H1 (cell line): ENCODE results near the gene BDP1. TPM values are rescaled to one million over a fixed set of nuclear protein-coding genes. Genes with fewer than 3 reads are reported as not detected.
A peak's percentile ranks its signal among the peaks of the same experiment; 100 is the strongest.

ENCODE experiments used
- CTCF ChIA-PET: fragments of 300-600 bp; sonication (Branson Sonifier 250); formaldehyde crosslinking; loops from one replicate; lab custom pipeline; 2021; ENCODE audit not compliant: partially characterized antibody; lab: Charles Lee
- POLR2A ChIA-PET: fragments of 300-600 bp; sonication (Branson Sonifier 250); formaldehyde crosslinking; loops from one replicate; lab custom pipeline; 2021; ENCODE audit warnings: inconsistent platforms; ENCODE audit not compliant: partially characterized antibody; lab: Charles Lee
- DNase-seq, 2 experiments: peaks; one replicate each; pipeline versions ENCODE4 v3.0.0 to v3.0.0-alpha.2; 2010 to 2022; ENCODE audit warnings: low spot score in 2 of 2, low read depth in 1 of 2, mixed read lengths in 1 of 2
- FAIRE-seq: peaks from 2 replicates; lab custom pipeline; 2011; peaks lifted over from hg19 to GRCh38; lab: Jason Lieb, UNC
- H2AFZ ChIP-seq: 2 replicates; pipeline ENCODE4 v1.8.1; 2012; ENCODE audit warnings: low read length, inconsistent platforms
- H2AK5ac ChIP-seq: 2 replicates; pipeline ENCODE4 v1.6.1; 2013; ENCODE audit warnings: low read depth, low read length
- H2BK120ac ChIP-seq: replicated peaks from 2 replicates; pipeline ENCODE3; 2013; ENCODE audit warnings: low read depth, low read length, inconsistent platforms
- H2BK12ac ChIP-seq: 2 replicates; pipeline ENCODE4 v1.6.1; 2013; ENCODE audit warnings: low read depth, low read length
- H2BK15ac ChIP-seq: 2 replicates; pipeline ENCODE4 v1.6.1; 2013; ENCODE audit warnings: low read length
- H2BK20ac ChIP-seq: 2 replicates; pipeline ENCODE4 v1.6.1; 2013; ENCODE audit warnings: low read length
- H2BK5ac ChIP-seq: 2 replicates; pipeline ENCODE4 v1.6.1; 2013; ENCODE audit warnings: low read depth, low read length
- H3K14ac ChIP-seq: 2 replicates; pipeline ENCODE4 v1.6.1; 2013; ENCODE audit warnings: inconsistent platforms; ENCODE audit not compliant: insufficient read length
- H3K18ac ChIP-seq: 2 replicates; pipeline ENCODE4 v1.6.1; 2013; ENCODE audit warnings: low read length; ENCODE audit errors: extremely low read depth
- H3K23ac ChIP-seq: 2 replicates; pipeline ENCODE4 v1.6.1; 2013; ENCODE audit warnings: inconsistent platforms; ENCODE audit not compliant: insufficient read length
- H3K23me2 ChIP-seq: 2 replicates; pipeline ENCODE4 v1.6.1; 2013; ENCODE audit warnings: low read depth, low read length
- H3K27ac ChIP-seq: 2 replicates; pipeline ENCODE4 v1.6.1; 2011; ENCODE audit warnings: low read depth, low read length, inconsistent platforms
- H3K27me3 ChIP-seq, 4 experiments: replicated peaks in 1 of 4; 1 replicate in 1 of 4; 2 replicates in 3 of 4; pipeline versions ENCODE4 v1.6.1 to v1.8.1; 2011 to 2013; ENCODE audit warnings: low read length in 3 of 4, mild to moderate bottlenecking in 3 of 4, inconsistent platforms in 2 of 4, mixed read lengths in 2 of 4, moderate library complexity in 1 of 4; ENCODE audit not compliant: control insufficient read depth in 3 of 4, insufficient read depth in 3 of 4; ENCODE audit errors: extremely low read depth in 1 of 4
- H3K36me3 ChIP-seq, 4 experiments: 2 replicates each; pipeline versions ENCODE4 v1.6.1 to v1.8.1; 2011 to 2013; ENCODE audit warnings: mild to moderate bottlenecking in 4 of 4, low read length in 3 of 4, moderate library complexity in 2 of 4, control low read depth in 1 of 4, inconsistent platforms in 1 of 4; ENCODE audit not compliant: insufficient read depth in 4 of 4, control insufficient read depth in 2 of 4
- H3K4ac ChIP-seq: replicated peaks from 2 replicates; pipeline ENCODE3; 2013; ENCODE audit warnings: low read length, low read depth, mixed read lengths, inconsistent platforms; ENCODE audit not compliant: insufficient read length
- H3K4me1 ChIP-seq, 4 experiments: replicated peaks in 1 of 4; 1 replicate in 1 of 4; 2 replicates in 3 of 4; pipeline versions ENCODE4 v1.6.1 to v1.8.1; 2011 to 2013; ENCODE audit warnings: low read length in 3 of 4, inconsistent platforms in 2 of 4, mixed read lengths in 1 of 4; ENCODE audit not compliant: insufficient read depth in 4 of 4, control insufficient read depth in 3 of 4
- H3K4me2 ChIP-seq, 2 experiments: 2 replicates each; pipeline versions ENCODE4 v1.6.1 to v1.8.1; 2011 to 2013; ENCODE audit warnings: low read depth in 2 of 2, low read length in 2 of 2, control low read depth in 1 of 2, inconsistent platforms in 1 of 2, mild to moderate bottlenecking in 1 of 2; ENCODE audit not compliant: insufficient read depth in 1 of 2
- H3K4me3 ChIP-seq, 4 experiments: fragments of 200-600, 300-600 bp in 1 of 4; sonication (generic), shearing (Covaris generic), sonication (Bioruptor Twin) in 1 of 4; 2 replicates each; pipeline versions ENCODE4 v1.5.1 to v1.8.1; 2011 to 2016; ENCODE audit warnings: low read length in 4 of 4, low read depth in 3 of 4, control low read depth in 2 of 4, inconsistent platforms in 2 of 4, mild to moderate bottlenecking in 2 of 4, mixed read lengths in 1 of 4, moderate library complexity in 1 of 4; ENCODE audit not compliant: insufficient read depth in 2 of 4; ENCODE audit errors: extremely low read depth in 1 of 4
- H3K56ac ChIP-seq: replicated peaks from 2 replicates; pipeline ENCODE3; 2013; ENCODE audit warnings: low read depth, mild to moderate bottlenecking, mixed read lengths, low read length, inconsistent platforms; ENCODE audit not compliant: insufficient read length
- H3K79me1 ChIP-seq: 2 replicates; pipeline ENCODE4 v1.6.1; 2013; ENCODE audit warnings: low read depth, low read length, control low read depth
- H3K79me2 ChIP-seq, 2 experiments: 2 replicates each; pipeline versions ENCODE4 v1.6.1 to v1.8.1; 2012 to 2013; ENCODE audit warnings: low read length in 2 of 2, mild to moderate bottlenecking in 2 of 2, inconsistent platforms in 1 of 2; ENCODE audit not compliant: insufficient read depth in 2 of 2, control insufficient read depth in 1 of 2
- H3K9ac ChIP-seq, 4 experiments: replicated peaks in 1 of 4; 1 replicate in 1 of 4; 2 replicates in 3 of 4; pipeline versions ENCODE4 v1.6.1 to v1.8.1; 2011 to 2013; ENCODE audit warnings: low read depth in 3 of 4, low read length in 3 of 4, control low read depth in 2 of 4, mild to moderate bottlenecking in 2 of 4, moderate library complexity in 2 of 4, inconsistent platforms in 1 of 4; ENCODE audit errors: extremely low read depth in 1 of 4
- H3K9me3 ChIP-seq, 2 experiments: 2 replicates each; pipeline versions ENCODE4 v1.6.1 to v1.8.1; 2012 to 2013; ENCODE audit warnings: mild to moderate bottlenecking in 2 of 2, moderate library complexity in 2 of 2, control low read depth in 1 of 2, inconsistent platforms in 1 of 2, low read depth in 1 of 2, low read length in 1 of 2, mixed read lengths in 1 of 2; ENCODE audit not compliant: insufficient read depth in 2 of 2
- H4K20me1 ChIP-seq, 2 experiments: replicated peaks in 1 of 2; 2 replicates each; pipeline versions ENCODE3 to v1.8.1; 2011 to 2013; ENCODE audit warnings: inconsistent platforms in 2 of 2, low read length in 2 of 2, mild to moderate bottlenecking in 1 of 2; ENCODE audit not compliant: insufficient read depth in 2 of 2, control insufficient read depth in 1 of 2
- H4K5ac ChIP-seq: 2 replicates; pipeline ENCODE4 v1.6.1; 2013; ENCODE audit warnings: low read length, low read depth, mixed read lengths, inconsistent platforms; ENCODE audit not compliant: insufficient read length
- H4K8ac ChIP-seq: 2 replicates; pipeline ENCODE4 v1.8.0; 2013; ENCODE audit warnings: mild to moderate bottlenecking, moderate library complexity, low read length, inconsistent platforms; ENCODE audit not compliant: insufficient read depth; ENCODE audit errors: extremely low read depth
- H4K91ac ChIP-seq: replicated peaks from 2 replicates; pipeline ENCODE3; 2013; ENCODE audit warnings: low read length, mixed read lengths, inconsistent platforms; ENCODE audit not compliant: insufficient read length
- BRCA1 ChIP-seq: IDR thresholded peaks from 2 replicates; pipeline ENCODE4 v1.6.1; 2012; ENCODE audit warnings: low read depth, low read length, improper control_type of control experiment
- CBX5 ChIP-seq: fragments of 300-800, 300-1000 bp; sonication (generic); IDR thresholded peaks from 2 replicates; pipeline ENCODE4 v1.7.1; 2016; ENCODE audit warnings: antibody characterized with exemption, low read length, low read depth
- GTF2F1 ChIP-seq: IDR thresholded peaks from 2 replicates; pipeline ENCODE4 v1.6.1; 2012; ENCODE audit warnings: low read depth, low read length, improper control_type of control experiment, borderline replicate concordance
- RAD21 ChIP-seq, 2 experiments: IDR thresholded peaks in 1 of 2; conservative IDR thresholded peaks in 1 of 2; 2 replicates each; pipeline ENCODE4 v1.6.1; 2011; ENCODE audit warnings: low read depth in 2 of 2, low read length in 2 of 2, improper control_type of control experiment in 1 of 2, inconsistent platforms in 1 of 2, mild to moderate bottlenecking in 1 of 2, moderate library complexity in 1 of 2
- SAP30 ChIP-seq: fragments of 300-600 bp; sonication (generic); IDR thresholded peaks from 2 replicates; pipeline ENCODE4 v1.7.1; 2012; ENCODE audit warnings: low read length, moderate library complexity, mild to moderate bottlenecking, inconsistent platforms; ENCODE audit not compliant: insufficient read depth, insufficient replicate concordance
- SP1 ChIP-seq: IDR thresholded peaks from 2 replicates; pipeline ENCODE4 v1.6.1; 2011; ENCODE audit warnings: low read depth, low read length
- TBP ChIP-seq: IDR thresholded peaks from 2 replicates; pipeline ENCODE4 v1.6.1; 2011; ENCODE audit warnings: low read depth, low read length, improper control_type of control experiment
- YY1 ChIP-seq: IDR thresholded peaks from 2 replicates; pipeline ENCODE4 v1.6.1; 2011; ENCODE audit warnings: low read depth, mild to moderate bottlenecking, low read length
- WGBS, 2 experiments: shearing (Covaris generic) in 1 of 2; methylation state at CpG; one replicate each; pipeline versions ENCODE4 v1.1.6 to v1.1.7; 2013 to 2015; ENCODE audit warnings: low lambda C conversion rate in 2 of 2, mixed read lengths in 2 of 2, inconsistent platforms in 1 of 2, low coverage in 1 of 2, missing lambda C conversion rate in 1 of 2; ENCODE audit not compliant: insufficient replicate concordance in 2 of 2, insufficient coverage in 1 of 2, insufficient read length in 1 of 2; ENCODE audit errors: extremely low coverage in 1 of 2, missing lambda C conversion rate in 1 of 2; 5-methylcytosine and 5-hydroxymethylcytosine counted together
- polyA plus RNA-seq, 7 experiments: library from polyadenylated mRNA; depleted of rRNA in 3 of 7; stranded (reverse) in 5 of 7; unstranded in 2 of 7; fragments of >200 nt in 5 of 7; fragments of 200-250 nt in 2 of 7; gene quantifications; 1 replicate in 5 of 7; 2 replicates in 1 of 7; 4 replicates in 1 of 7; pipeline versions ENCODE4 v1.2.1 to v1.2.3, GENCODE V29; 2011 to 2013; ENCODE audit warnings: missing spikeins in 2 of 7, mixed read lengths in 2 of 7
- total RNA-seq: library from RNA; stranded (reverse); fragmentation: NEBNext Ultra II Directional; extraction: Animal tissue kit (Norgen Biotek cat#: 25700); gene quantifications from 2 replicates; pipeline ENCODE4 v1.2.1, GENCODE V29; 2021
- TF ChIP-seq, protein P1 (sequence below), 3 experiments: IDR thresholded peaks; 1 replicate in 2 of 3; 2 replicates in 1 of 3; pipeline versions ENCODE4 v1.5.1 to v1.6.1; 2011; ENCODE audit warnings: low read length in 3 of 3, mild to moderate bottlenecking in 3 of 3, inconsistent platforms in 2 of 3, low read depth in 1 of 3, moderate library complexity in 1 of 3; ENCODE audit not compliant: insufficient read depth in 1 of 3; ENCODE audit errors: control extremely low read depth in 1 of 3

Gene BDP1
- total and polyA plus RNA-seq, 2 of the 8 experiments (the other 6 are each of a cell fraction or from before 2014, with no cell fraction given), result 4.7 to 32.1 TPM

- Histone ChIP-seq H3K56ac (no peak overlapping the region), H3K14ac (no peak overlapping the region), H2BK20ac (no peak overlapping the region), H3K4me2 (no peak overlapping the region), H3K9ac (no peak overlapping the region), H3K36me3 (peaks cover 10 to 65% (median 41%) of the 10 kb centered on the region in 4 experiments), H3K79me2 (peaks cover 0 to 2% of the 10 kb centered on the region in 2 experiments; a peak in 1 of 4 replicates), H3K23me2 (no peaks in the 10 kb centered on the region), H2AFZ (no peak overlapping the region), H3K79me1 (no peaks in the 10 kb centered on the region), H3K23ac (no peak overlapping the region), H3K4ac (no peak overlapping the region), H3K18ac (no peak overlapping the region), H3K4me3 (no peak overlapping the region), H2BK15ac (no peak overlapping the region), H3K27ac (no peak overlapping the region), H3K4me1 (no peaks in the 10 kb centered on the region), H2BK5ac (no peak overlapping the region), H2AK5ac (no peak overlapping the region), H2BK120ac (no peak overlapping the region), H3K27me3 (no peaks in the 10 kb centered on the region), H3K9me3 (no peaks in the 10 kb centered on the region), H4K20me1 (peaks cover 0 to 6% of the 10 kb centered on the region in 2 experiments), H4K8ac (no peak overlapping the region), H2BK12ac (no peak overlapping the region), H4K91ac (no peak overlapping the region), H4K5ac (no peak overlapping the region)
- ChIA-PET CTCF (interaction anchor here (0.6 to 3.3 kb wide), 20 partner anchors 9 to 552 kb away, joined by 3 to 15 read pairs (median 4); partner anchors contain the start of gene MCCC2), POLR2A (interaction anchor here (0.9 to 1.8 kb wide), 3 partner anchors 9 to 14 kb away, joined by 3 to 10 read pairs (median 3); partner anchors contain the start of gene MCCC2)
- DNase-seq (peak in 1 of 2 experiments; percentile 50), FAIRE-seq (peak; percentile 42)
- WGBS, 2 experiments, result 83% methylated on average over 6 of the region's 6 CpGs; no CpG with 5 or more reads in 1 of the 2 experiments
- TF ChIP-seq SAP30, result no peak
- no peak for TF ChIP-seq SP1
- no peak for TF ChIP-seq TBP
- peak; percentile 51 to 63 for TF ChIP-seq RAD21 (IDR thresholded peaks at IDR 0.05 in 1 of 2, conservative IDR thresholded peaks at IDR 0.05 in 1 of 2; ENCODE audit: low read depth in 2 of 2, low read length in 2 of 2)
- TF ChIP-seq, protein P1, sequence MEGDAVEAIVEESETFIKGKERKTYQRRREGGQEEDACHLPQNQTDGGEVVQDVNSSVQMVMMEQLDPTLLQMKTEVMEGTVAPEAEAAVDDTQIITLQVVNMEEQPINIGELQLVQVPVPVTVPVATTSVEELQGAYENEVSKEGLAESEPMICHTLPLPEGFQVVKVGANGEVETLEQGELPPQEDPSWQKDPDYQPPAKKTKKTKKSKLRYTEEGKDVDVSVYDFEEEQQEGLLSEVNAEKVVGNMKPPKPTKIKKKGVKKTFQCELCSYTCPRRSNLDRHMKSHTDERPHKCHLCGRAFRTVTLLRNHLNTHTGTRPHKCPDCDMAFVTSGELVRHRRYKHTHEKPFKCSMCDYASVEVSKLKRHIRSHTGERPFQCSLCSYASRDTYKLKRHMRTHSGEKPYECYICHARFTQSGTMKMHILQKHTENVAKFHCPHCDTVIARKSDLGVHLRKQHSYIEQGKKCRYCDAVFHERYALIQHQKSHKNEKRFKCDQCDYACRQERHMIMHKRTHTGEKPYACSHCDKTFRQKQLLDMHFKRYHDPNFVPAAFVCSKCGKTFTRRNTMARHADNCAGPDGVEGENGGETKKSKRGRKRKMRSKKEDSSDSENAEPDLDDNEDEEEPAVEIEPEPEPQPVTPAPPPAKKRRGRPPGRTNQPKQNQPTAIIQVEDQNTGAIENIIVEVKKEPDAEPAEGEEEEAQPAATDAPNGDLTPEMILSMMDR (IDR thresholded peaks at IDR 0.05; ENCODE audit: control extremely low read depth in 1 of 3, insufficient read depth in 1 of 3, low read depth in 1 of 3, low read length in 3 of 3), result peak; percentile 19 to 81 (median 51); a peak in 3 of 4 replicates
- no peak for TF ChIP-seq BRCA1
- TF ChIP-seq CBX5, result no peak
- no peak for TF ChIP-seq GTF2F1
- TF ChIP-seq YY1, result no peak
Observed at GRCh38 chr5:71601222-71602026, 146.0 kb downstream of the BDP1 start.
